Measurements from ENCODE around the gene PKIB.

The PKIB gene

GRCh38 chr6:122702841-122703240, 92.6 kb downstream of the PKIB start:
- TF ChIP-seq ZFX (IDR thresholded peaks at IDR 0.05) (no peak), CTCF (conservative IDR thresholded peaks at IDR 0.05) (no peak)
- no peak overlapping the region for H3K27ac ChIP-seq

- TF ChIP-seq CTCF (conservative IDR thresholded peaks at IDR 0.05), result no peak
- no peak for TF ChIP-seq ZFX (IDR thresholded peaks at IDR 0.05)
Observed at GRCh38 chr6:122704066-122704465, 93.9 kb downstream of the PKIB start.

GRCh38 chr6:122709922-122710512, 99.8 kb downstream of the PKIB start:
- no peak for TF ChIP-seq CTCF (conservative IDR thresholded peaks at IDR 0.05)
- no peak for TF ChIP-seq ZFX (IDR thresholded peaks at IDR 0.05)
- no peak overlapping the region for H3K27ac ChIP-seq

More at GRCh38 chr6:122704066-122704465, 93.9 kb downstream of the PKIB start:
- H3K27ac ChIP-seq, result no peak overlapping the region

GRCh38 chr6:122710908-122711635, 100.9 kb downstream of the PKIB start:
- no peak overlapping the region for H3K27ac ChIP-seq
- TF ChIP-seq ZFX (IDR thresholded peaks at IDR 0.05), result no peak
- TF ChIP-seq CTCF (conservative IDR thresholded peaks at IDR 0.05), result no peak

GRCh38 chr6:122712093-122712447, 101.9 kb downstream of the PKIB start:
- TF ChIP-seq ZFX (IDR thresholded peaks at IDR 0.05) (no peak), CTCF (conservative IDR thresholded peaks at IDR 0.05) (no peak)
- no peak overlapping the region for H3K27ac ChIP-seq

GRCh38 chr6:122712448-122713137, 102.4 kb downstream of the PKIB start:
- H3K27ac ChIP-seq, result no peak overlapping the region
- no peak for TF ChIP-seq ZFX (IDR thresholded peaks at IDR 0.05)
- TF ChIP-seq CTCF (conservative IDR thresholded peaks at IDR 0.05), result no peak

- TF ChIP-seq CTCF (conservative IDR thresholded peaks at IDR 0.05), result no peak
- TF ChIP-seq ZFX (IDR thresholded peaks at IDR 0.05), result no peak
- H3K27ac ChIP-seq, result no peak overlapping the region
Observed at GRCh38 chr6:122713138-122713537, 102.9 kb downstream of the PKIB start.
